A549 treated with Hydrocortisone at 1 μM for 4 hours (cell line): Measurements from ENCODE around the gene ASB9. TPM values are rescaled to one million over a fixed set of nuclear protein-coding genes. Genes with fewer than 3 reads are reported as not detected.

Experiments
- total RNA-seq: library from RNA; stranded (reverse); fragments of 200-300 nt; extraction: Qiagen RNA extraction; gene quantifications from 5 replicates; pipeline ENCODE4 v1.2.3, GENCODE V29; 2022

The ASB9 gene, protein sequence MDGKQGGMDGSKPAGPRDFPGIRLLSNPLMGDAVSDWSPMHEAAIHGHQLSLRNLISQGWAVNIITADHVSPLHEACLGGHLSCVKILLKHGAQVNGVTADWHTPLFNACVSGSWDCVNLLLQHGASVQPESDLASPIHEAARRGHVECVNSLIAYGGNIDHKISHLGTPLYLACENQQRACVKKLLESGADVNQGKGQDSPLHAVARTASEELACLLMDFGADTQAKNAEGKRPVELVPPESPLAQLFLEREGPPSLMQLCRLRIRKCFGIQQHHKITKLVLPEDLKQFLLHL
- 19.9 to 25.9 TPM (median 22.0 TPM) in 5 replicates for total RNA-seq

DNA sequence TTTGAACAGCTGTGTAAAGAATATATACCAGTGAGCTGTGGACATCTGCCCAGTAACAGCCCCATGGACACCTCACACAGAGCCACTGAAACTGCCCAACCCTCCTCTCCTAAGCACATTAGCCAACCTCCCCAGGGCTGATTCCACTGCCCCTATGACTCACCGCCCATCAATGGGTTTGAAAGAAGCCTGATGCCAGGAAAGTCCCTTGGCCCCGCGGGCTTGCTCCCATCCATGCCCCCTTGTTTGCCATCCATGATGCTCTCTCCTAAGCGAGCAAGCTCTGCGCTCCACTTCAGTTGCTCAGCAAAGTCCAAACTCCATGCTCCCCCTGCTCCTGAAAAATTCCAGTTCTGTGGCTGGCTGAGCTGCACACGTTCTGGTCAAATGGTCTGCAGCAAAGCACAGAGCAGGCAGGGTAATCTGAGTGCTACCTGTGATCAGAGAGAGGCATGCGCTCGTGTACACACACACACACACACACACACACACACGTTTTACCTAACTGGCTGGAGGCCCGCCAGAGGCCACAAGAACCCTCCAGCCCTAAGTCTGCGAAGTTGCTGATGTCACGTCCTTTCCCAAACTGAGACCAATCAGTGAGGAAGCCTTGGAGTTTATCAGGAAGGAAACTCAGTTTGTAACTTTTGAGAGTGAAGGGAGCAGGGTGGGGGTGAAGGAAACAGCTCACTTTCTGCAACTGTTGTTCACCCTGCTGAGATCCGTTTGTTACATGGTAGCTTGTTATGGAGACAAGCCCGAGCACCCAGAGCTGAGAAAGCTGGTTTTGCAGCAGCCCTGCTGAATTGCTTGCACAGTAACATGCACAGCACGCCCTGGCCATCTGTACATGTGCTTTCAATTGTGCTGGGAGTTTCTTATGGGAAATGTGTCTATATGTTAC lies at the start of gene ASB9:
TSS of gene ASB9 (minus strand) at position 466 of the 904 bp plus-strand sequence. CDS start at position 257, 209 bp downstream.

DNA sequence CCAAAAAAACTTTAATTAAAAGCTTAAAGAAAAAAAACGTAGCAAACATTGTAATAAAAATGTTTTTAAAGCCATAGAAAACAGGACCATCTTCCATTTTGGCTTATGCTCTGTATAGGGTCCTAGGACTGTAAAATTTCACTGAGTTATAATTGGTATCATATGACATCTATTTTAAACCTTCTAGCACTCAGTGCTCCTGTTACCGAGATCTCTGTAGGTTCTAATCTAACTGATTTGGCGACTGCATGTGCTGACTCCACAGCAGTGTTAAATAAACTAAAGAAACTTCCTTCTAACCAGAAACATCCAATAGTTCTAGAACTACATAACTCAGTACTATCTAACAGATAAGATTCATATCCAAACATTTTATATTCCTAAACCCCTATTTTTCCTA lies 45.6 kb upstream of the ASB9 start, which contains the start of gene ASB11:
TSS of gene ASB11 (minus strand) at position 132 of the 400 bp plus-strand sequence. CDS start at position 97, 35 bp downstream.

Other genes starting within 250 kb of the ASB9 start
- not detected in 5 replicates for gene ASB11, start 45.6 kb upstream of the ASB9 start, total RNA-seq
- 5.8 to 12.1 TPM (median 7.6 TPM) in 5 replicates for gene PIGA, start 65.4 kb upstream of the ASB9 start, total RNA-seq
- gene VEGFD, start 114.3 kb upstream of the ASB9 start, total RNA-seq, result 0.10 to 0.41 TPM (median 0.26 TPM) in 5 replicates
- 46.8 to 54.6 TPM (median 54.0 TPM) in 5 replicates for gene PIR, start 223.2 kb upstream of the ASB9 start, total RNA-seq
- gene BMX, start 230.7 kb upstream of the ASB9 start, total RNA-seq, result 0.03 TPM in 1 of 5 replicates, not detected in the others